B cell (primary cell): ENCODE data around the gene LRRN3.

Experiments used
- CTCF ChIP-seq: fragments of 200-600 bp; IDR thresholded peaks from one replicate; pipeline ENCODE4 v1.8.0; 2022; ENCODE audit warnings: antibody characterized with exemption, mild to moderate bottlenecking
- EZH2 ChIP-seq: IDR thresholded peaks from 2 replicates; pipeline ENCODE4 v1.6.1; 2012; ENCODE audit warnings: borderline replicate concordance, low read depth, mild to moderate bottlenecking, moderate library complexity, low read length; ENCODE audit not compliant: insufficient read depth, poor library complexity, severe bottlenecking

GRCh38 chr7:111103678-111104274 lies 12.8 kb downstream of the LRRN3 start:
- TF ChIP-seq CTCF (no peak), EZH2 (no peak)
